GM18508 (cell line): ENCODE data around the gene PTX3.

Experiments
- ATAC-seq: cut with Tn5 transposase; IDR thresholded peaks from one replicate; pipeline ENCODE4 v1.9.1; 2021; ENCODE audit warnings: moderate number of reproducible peaks; ENCODE audit not compliant: insufficient read depth, unreplicated experiment

Gene PTX3

DNA sequence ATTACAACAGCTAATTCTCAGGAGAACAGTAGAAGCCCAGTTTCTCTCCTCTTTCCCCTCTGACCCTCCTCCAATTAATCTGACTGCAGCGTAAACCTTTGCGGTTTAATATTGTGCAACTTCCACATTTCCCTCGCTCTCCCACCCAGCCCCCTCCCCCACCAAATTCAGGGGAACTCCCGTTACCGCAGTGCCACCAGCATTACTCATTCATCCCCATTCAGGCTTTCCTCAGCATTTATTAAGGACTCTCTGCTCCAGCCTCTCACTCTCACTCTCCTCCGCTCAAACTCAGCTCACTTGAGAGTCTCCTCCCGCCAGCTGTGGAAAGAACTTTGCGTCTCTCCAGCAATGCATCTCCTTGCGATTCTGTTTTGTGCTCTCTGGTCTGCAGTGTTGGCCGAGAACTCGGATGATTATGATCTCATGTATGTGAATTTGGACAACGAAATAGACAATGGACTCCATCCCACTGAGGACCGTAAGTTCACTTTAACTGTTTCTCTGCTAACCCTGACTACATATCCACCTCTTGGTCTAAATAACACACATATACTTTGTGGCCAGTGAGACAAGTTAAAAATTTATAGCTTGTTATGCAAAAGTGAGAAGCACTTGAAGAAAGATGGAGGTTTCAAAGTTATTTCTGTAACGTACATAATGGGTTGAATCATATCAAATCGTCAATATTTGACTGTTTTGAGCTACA, at the start of gene PTX3:
TSS of gene PTX3 (plus strand) at position 268 of the 709 bp plus-strand sequence. CDS start at position 352, 84 bp downstream.
- no peak for ATAC-seq

DNA sequence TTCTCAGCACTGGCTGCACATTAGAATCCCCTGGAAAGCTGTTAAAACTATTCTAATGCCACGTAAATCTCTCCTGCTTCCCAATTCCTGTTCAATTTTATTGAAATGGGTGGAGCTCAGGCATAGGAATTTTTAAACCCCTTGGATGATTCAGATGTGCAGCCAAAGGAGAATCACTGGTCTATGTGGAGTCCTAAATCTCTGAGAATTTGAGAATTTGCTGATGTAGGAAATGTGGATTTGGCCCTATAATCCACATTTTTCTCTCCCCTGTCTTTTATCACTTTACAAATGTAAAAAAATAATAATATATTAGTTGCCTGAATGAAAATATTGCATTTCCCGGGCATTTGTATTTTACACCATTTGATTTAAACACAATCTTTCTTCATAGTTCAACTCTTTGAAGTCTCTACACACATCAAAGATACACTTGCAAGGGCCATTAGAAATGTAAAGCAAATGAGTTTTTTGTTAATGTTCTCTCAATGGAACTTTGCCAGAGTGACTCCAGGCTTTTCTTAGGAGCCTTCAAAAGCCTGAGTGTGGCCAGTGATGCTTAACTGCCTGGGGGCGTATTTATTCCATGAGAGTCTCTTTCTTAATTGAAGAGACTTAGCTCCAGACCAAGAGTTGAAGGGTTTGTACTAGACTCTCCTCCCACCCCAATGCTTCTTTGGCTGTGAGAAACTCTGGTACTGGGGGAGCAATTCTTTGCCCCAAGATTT, 48.8 kb upstream of the PTX3 start:
- ATAC-seq = no peak

DNA sequence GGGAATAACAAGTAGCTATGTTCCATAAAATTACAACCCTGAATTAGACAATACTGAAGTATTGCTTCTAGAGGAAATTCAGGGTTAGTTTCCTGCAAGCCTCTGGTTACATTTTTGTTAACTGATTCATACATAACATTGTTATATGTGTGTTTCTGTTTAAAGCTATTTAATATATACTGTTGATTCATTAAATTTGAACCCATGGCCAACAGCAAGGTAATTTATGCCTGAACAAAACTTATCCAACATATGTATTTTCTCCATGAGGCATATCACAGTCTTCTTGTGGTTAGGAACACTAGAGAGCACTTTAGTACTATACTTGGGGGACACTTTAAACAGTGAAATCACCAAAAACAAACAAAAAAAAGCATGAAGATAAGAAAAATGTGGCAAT, 47.7 kb upstream of the PTX3 start:
- no peak for ATAC-seq

DNA sequence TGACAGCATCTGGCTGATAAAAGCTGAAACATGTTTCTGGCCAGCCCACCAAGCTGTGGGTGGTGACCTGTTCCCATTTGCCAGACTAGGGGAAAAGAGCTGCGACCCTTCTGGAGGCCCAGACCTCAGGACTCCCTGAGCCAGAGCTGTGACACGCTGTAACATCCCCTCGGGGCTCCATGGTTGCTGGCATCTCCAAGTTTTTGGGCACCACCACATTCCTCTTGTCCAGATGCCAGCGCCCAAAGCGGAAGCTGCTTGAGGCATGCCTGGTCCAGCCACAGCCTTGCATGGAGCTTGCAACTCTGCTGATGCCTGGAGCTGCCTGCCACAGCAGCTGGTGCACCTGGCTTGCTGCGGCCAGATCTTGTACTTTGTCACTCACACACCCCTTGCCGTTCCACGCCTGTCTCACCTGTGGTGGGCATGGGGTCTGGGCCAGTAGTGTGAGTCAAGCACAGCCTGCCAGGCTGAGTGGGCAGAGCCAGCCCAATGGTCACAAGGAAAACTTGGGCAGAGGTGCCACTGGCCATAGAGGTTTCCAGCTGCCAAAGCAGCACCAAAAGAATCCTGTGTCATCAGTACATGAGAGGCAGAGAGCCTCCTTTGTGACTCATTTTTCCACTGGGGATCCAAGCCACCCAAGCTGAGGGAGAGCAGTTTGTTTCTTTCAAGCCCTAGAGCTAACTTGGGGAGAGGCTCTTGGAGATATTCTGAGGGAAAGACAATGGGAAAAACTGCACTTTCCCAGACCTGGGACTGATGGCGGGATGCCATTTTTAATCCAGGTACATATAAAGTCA, 45.7 kb upstream of the PTX3 start:
- no peak for ATAC-seq

DNA sequence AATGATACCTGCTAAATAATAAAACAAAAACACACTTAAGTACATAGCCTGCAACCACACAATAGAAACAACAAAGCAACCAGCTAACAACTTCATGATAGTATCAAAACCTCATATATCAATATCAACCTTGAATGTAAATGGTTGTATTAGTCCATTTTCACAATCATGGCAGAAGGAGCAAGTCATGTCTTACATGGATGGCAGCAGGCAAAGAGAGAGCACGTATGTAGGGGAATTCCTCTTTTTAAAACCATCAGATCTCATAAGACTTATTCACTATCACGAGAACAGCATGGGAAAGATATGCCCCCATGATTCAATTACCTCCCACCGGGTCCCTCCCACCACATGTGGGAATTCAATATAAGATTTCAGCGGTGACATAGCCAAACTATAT, 44.5 kb upstream of the PTX3 start:
- no peak for ATAC-seq

DNA sequence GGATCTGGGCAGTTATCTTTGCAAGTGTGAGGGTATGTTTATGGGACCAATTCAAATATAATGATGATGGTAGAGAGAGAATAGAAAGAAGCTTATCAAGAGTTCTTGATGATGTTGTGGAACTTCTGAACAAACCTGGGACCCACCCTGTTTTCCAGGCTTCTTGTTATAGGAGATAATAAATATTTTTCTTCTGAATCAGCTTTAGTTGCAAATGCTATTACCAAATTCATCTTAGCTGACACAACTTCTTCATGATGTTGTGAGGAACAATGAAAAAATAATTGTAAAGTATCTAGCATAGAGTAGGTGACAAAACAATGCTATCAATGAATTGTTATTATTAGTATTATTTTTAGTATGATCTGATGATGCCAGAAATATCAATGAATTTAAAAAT, 43.5 kb upstream of the PTX3 start:
- no peak for ATAC-seq

DNA sequence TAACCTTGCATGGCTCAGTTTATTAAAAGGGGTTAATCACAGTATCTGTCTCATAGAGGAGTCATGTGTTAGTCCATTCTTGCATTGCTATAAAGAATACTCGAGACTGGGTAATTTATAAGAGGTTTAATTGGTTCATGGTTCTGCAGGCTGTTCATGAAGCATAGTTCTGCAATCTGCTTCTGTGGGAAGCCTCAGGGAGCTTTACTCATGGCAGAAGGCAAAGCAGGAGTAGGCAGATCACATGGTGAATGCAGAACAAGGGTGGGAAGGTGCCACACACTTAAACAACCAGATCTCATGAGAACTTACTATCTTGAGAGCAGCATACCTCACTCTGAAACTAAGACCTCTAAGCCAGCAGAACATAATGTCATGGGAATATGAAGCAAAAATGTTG, 42.2 kb upstream of the PTX3 start:
- no peak for ATAC-seq

DNA sequence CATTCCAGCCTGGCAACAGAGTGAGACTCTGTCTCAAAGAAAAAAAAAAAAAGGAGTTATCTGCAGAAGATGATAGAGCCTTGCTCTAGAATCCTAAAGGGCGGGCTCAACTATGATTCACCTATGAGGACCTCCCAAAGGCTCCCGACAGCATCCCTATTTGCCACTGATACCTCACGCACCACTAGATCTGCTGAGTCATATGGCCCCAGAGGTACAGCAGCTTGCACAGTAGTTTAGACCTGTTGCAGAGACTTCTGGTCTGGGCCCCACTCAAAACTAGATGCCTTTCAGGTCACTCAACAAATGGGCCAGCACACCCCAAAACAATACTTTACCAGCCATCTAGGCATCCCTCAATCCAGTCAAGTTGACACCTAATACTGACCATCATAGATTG, 38.1 kb upstream of the PTX3 start:
- no peak for ATAC-seq

DNA sequence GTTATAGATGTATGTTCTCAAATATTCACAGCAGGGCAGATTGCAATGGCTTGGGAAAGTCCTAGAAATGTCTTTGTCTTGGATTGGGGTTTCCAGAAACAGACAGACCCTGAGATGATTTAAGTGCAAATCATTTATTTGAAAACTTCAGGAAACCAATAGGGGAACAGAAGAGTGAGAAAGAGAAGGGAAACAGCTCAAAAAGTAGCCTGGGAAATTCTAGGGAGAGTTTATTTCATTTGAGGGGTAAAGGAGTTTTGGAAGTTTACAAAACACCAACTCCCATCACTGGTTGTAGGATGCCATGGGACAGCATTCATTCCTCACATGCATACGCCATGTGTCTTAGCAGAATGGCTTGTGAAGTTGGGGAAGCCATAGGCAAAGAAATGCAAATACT, 32.3 kb upstream of the PTX3 start:
- no peak for ATAC-seq

DNA sequence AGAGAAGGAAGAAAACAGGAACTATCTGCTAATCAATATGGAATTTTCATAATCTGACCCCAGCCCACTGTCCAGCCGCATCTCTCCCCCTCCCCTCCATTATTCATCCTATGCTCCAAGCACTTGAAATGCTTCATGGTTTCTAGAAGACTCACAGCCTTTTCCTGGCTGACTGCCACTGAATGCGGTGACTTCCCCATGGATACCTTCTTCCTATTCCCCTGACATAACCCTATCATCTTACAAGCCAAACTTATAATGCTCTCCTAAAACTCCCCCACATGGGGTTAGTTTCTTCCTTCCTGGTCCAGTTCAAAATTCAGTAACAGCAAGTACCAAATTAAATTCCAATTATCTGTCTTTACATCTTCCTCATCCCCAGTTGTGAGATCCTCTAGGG, 31.2 kb upstream of the PTX3 start:
- no peak for ATAC-seq

DNA sequence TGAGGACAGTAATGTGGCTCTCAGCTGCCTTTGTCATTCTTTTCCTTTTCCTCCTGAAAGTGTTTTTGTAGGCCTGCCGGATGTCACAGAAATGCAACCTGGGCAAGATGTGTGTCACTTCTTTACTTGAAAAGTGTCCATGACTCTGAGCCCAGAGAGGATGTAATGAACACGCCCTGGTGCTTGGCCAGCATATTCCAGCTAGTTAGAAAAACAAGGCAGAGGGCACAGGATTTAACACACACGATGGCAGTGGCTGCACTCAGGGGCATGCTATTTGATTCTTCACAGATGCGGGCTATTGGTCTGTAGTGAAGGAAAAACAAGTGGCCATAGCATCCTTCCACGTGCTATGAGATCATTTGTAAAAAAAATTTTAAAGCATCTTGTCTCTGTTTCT, 30.3 kb upstream of the PTX3 start:
- ATAC-seq = no peak

DNA sequence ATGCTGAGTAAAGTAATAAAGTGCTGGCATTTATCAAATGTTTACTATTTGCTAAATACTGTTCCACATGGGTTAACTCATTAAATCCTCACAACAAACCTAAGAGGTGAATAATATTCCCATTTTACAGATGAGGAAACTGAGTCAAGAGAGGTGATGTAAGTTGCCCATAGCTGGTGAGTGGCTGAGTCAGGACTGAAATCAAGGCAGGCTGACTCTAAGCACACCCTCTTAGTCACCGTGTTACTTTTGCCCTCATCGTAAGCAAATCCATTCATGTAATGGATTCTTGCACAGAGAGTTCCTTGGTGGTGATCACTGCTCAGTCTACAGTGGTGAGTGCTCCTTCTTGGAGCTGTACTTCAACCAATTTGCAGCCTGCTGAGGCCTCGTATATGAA, 28.9 kb upstream of the PTX3 start:
- ATAC-seq = no peak

DNA sequence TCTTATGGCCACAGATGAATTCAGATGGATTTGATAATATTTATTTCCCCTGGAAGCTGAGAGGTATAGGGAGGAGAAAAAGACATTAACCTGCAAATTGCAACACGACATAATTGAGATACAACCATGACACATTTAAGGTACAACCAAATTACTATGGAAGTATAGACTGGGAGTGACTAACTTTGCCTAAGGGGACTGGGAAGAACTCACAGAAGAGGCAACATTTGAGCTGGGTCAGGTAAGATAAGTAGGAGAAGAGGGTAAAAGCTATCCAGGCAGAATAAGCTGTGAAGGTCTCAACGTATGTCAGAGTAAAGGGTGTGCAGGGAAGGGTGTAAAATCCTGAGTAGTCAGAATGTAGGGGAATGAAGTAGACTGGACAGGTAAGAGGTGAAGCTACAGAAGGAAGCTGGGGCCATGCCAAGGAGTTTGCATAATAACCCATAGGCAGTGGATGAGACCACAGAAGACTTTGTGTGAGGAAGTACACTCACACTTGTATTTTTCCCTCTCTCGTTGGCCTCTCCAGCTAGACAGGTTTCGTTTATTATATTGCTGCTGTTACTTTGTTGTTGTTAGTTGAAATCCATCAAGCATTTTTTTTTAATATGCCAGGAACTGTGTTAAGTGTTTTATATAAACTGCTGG, 28.0 kb upstream of the PTX3 start:
- ATAC-seq = no peak

DNA sequence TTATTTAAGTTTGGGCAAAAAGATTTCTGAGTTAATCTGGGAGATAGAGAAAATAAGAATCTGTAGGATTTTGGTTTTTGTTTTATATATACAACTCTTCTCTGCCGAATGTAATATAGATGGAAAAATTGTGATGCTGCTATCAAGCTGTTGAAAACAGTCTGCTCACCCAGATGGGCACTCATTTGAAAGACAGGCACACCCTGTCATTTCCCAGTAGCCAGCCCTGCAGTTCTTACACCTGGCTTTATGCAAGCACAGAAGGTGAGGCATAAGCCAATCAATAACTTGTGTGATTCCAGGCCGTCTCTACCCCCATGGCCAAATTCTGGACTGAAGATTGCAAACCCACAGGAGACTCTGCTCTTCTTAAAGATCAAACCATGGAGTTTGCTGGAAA, 27.1 kb upstream of the PTX3 start:
- ATAC-seq = no peak

DNA sequence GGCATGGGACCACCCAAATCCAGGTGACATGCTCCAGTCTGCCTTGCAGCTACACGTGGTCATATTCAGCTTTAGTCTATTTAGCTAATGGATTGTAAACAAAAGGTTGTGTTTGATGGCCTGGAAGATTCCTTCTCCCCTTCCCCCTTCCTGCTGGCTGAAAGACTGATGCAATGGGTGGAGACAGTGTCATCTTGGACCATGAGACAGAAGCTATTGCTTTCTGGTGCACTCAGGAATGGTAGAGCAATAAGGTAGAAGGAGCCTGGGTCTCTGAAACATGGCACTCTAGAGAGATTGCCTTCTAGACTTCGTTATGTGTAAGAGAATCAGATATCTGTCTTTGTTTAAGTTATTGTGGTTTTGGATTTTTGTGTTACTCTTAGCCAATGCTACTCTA, 25.7 kb upstream of the PTX3 start:
- no peak for ATAC-seq

DNA sequence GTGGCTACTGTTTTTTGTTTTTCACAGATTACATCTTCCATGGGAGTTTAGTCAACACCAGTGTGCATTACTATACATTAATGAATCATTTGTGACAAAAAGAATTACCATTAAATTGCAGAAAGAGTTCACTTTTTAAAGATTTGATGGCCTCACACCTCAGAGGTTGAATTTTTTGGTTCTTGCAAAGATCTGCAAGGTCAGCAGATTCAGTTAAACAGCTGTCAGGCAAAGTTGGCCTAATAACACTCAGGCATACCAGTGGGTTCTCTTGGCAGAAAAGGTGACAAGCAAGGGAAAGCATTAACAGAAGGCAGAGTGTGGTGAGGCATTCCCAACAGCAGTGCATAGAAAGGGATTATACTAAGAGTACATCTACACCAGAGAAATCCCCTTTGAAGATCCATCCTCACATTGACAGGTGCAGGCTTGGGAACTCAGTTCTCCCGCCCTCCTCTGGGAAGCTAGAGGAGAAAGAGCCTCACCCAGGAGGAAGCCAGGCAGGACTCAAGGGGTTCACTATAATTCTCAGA, 24.3 kb upstream of the PTX3 start:
- ATAC-seq = no peak

DNA sequence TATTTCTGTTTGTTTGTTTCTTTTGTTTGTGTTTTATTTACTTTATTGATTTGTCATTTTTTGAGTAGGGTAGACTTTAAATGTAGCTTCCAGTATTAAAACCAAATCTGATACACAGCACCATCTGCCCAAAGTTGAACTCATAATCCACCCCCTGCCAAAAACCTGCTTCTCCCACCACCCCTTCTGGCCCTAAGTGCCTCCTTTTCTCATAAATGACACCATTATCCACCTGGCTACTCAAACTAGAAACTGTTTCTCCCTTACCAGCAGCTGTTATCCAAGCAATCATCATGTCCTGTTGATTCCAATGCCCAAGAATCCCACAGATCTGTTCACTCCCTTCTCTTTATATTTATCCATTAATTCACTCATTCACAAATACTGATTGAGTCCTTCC, 21.8 kb upstream of the PTX3 start:
- ATAC-seq = no peak

DNA sequence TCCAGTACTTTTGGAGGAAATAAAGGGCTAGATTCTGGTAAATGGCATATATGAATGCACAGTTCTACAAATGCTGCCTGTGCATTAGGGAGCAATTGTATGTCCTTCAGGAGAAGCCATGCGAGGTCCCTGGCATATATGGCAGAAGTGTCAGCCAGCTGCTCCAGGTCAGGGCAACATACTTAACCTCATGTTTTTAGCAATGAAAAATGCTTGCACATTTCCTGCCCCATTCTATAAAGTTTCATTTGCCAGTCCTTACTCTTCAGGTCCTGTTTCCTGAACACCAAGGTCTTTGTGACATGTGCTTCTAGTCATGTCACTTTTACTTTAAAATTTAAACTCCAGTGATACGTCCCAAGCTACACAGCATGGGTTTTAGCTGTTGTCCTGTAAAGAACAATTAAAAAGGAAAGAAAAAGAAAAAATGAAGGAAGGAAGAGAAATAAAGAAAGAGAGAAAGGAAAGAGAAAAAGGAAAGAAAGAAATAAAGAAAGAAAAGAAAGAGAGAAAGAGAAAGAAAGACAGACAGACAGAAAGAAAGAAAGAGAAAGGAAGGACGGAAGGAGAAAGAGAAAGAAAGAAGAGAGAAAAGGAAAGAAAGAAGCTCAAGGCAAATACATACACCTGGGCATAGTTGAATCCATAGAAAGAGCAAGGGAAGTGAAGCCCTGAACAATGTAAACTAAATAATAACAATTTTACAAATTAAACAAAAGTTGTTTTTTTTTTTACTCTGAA, 20.1 kb upstream of the PTX3 start:
- ATAC-seq = no peak

DNA sequence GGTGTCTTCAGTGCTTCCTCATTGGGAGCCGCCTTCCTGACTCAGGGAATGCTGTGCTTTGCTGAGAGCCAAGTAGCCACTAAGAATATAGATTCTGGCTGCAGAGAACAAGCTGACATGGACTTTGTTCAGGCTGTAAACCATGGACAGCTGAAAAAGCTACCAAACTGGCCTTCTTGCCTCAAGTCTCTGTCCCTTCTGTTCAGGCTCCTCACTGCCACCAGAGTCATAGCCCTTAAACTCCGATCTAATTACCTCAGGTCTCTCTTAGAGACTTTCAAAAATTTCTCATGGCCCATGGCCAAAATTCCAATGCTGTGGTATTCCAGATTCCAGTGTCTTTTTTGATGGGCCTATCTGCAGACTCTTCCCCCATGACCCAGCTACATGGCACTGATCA, 19.4 kb upstream of the PTX3 start:
- no peak for ATAC-seq

DNA sequence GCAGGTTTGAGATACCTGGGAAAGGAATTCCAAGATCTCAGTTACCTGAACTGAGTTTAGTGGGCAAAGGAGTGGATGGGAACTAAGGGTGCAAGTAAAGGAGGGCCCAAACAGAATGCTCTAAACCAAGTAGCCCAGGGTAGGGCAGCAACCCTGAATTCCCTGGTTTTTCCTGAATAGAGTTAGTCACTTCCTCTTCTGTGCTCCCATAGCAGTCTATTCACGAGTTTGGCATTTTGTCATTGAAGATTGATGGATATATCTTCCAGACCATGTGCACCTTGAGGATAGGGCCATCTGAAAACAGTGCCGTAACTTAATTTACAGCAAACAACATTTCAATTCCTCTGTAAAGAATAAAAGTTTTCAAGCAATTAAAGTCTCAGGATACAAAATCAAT, 18.5 kb upstream of the PTX3 start:
- ATAC-seq = no peak
